D721Med (cell line): Measurements from ENCODE around the gene LIN9.

ENCODE experiments used
- DNase-seq: peaks from one replicate; pipeline ENCODE4 v3.0.0; 2011; ENCODE audit warnings: low spot score; ENCODE audit not compliant: insufficient read length
- FAIRE-seq: peaks from 2 replicates; lab custom pipeline; 2011; peaks lifted over from hg19 to GRCh38; lab: Jason Lieb, UNC
- CTCF ChIP-seq: IDR thresholded peaks from 2 replicates; pipeline ENCODE4 v1.5.1; 2012; ENCODE audit warnings: mild to moderate bottlenecking, control low read depth; ENCODE audit not compliant: insufficient read depth; ENCODE audit errors: missing control alignments

LIN9 gene

GRCh38 chr1:226216056-226216455 is 92.9 kb downstream of the LIN9 start:
- TF ChIP-seq CTCF = no peak
- FAIRE-seq (no peak), DNase-seq (no peak)

DNA sequence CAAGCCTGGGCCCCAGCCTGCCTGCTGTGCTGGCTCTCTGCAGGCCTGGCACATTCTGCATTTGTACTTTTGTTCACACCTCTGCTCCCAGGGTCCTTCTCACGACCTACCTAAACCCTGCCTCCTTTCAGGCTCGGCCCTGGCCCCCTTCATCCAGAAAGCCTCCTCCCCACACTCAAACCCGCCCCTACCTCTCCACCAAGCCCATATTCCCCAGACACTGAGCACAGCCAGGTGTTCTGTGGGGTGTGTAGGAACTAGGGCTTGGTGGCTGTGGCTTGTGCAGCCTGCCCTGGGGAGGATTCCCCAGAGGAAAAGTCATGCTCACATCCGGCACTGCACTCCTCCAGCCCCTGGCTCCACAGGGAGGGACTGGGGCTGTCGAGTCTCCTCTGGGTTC is 93.7 kb downstream of the LIN9 start:
- DNase-seq = no peak
- TF ChIP-seq CTCF = no peak
- no peak for FAIRE-seq

- FAIRE-seq (no peak), DNase-seq (no peak)
- no peak for TF ChIP-seq CTCF
These were observed 96.4 kb downstream of the LIN9 start for GRCh38 chr1:226212545-226212944.

- no peak for TF ChIP-seq CTCF
- DNase-seq (no peak), FAIRE-seq (no peak)
These were observed 97.7 kb downstream of the LIN9 start for GRCh38 chr1:226211181-226211821.

GRCh38 chr1:226210571-226211176 is 98.3 kb downstream of the LIN9 start:
- FAIRE-seq (no peak), DNase-seq (no peak)
- no peak for TF ChIP-seq CTCF

- DNase-seq (no peak), FAIRE-seq (no peak)
- no peak for TF ChIP-seq CTCF
These were observed 99.5 kb downstream of the LIN9 start for GRCh38 chr1:226209307-226210059.

- DNase-seq (no peak), FAIRE-seq (no peak)
- no peak for TF ChIP-seq CTCF
These were observed 101.9 kb downstream of the LIN9 start for GRCh38 chr1:226207048-226207447.
